Calu3 (cell line): ENCODE data around the gene RIPOR3. TPM values are rescaled to one million over a fixed set of nuclear protein-coding genes. Genes with fewer than 3 reads are reported as not detected.

Experiments used
- BruUV-seq: library from RNA; stranded (reverse); fragments of 400-500 nt; replicated peaks from 2 replicates; lab custom pipeline; 2021; lab: Mats Ljungman, UMichigan
- CTCF ChIA-PET: fragments of 300-600 bp; sonication (Branson Sonifier 250); formaldehyde crosslinking; loops from one replicate; lab custom pipeline; 2022; ENCODE audit warnings: antibody characterized with exemption; lab: Charles Lee
- DNase-seq: peaks from one replicate; pipeline ENCODE4 v3.0.0; 2022
- H3K27ac Mint-ChIP-seq: one replicate; pipeline ENCODE4 v1.8.0; 2022; ENCODE audit warnings: mixed read lengths; ENCODE audit not compliant: unreplicated experiment
- H3K27me3 Mint-ChIP-seq: one replicate; pipeline ENCODE4 v1.8.0; 2022; ENCODE audit warnings: mixed read lengths; ENCODE audit not compliant: unreplicated experiment
- H3K36me3 Mint-ChIP-seq: one replicate; pipeline ENCODE4 v1.8.0; 2022; ENCODE audit warnings: mild to moderate bottlenecking, moderate library complexity, mixed read lengths; ENCODE audit not compliant: insufficient read depth, unreplicated experiment
- H3K4me1 Mint-ChIP-seq: one replicate; pipeline ENCODE4 v1.8.0; 2022; ENCODE audit warnings: mild to moderate bottlenecking, low read depth, mixed read lengths; ENCODE audit not compliant: unreplicated experiment
- H3K4me3 Mint-ChIP-seq: one replicate; pipeline ENCODE4 v1.8.0; 2022; ENCODE audit warnings: mild to moderate bottlenecking, low read depth, moderate library complexity, mixed read lengths; ENCODE audit not compliant: unreplicated experiment
- H3K9me3 Mint-ChIP-seq: one replicate; pipeline ENCODE4 v1.8.0; 2022; ENCODE audit warnings: low read depth, mixed read lengths; ENCODE audit not compliant: unreplicated experiment
- CTCF ChIP-seq: fragments of 200-600 bp; IDR thresholded peaks from one replicate; pipeline ENCODE4 v1.8.0; 2022; ENCODE audit warnings: antibody characterized with exemption; ENCODE audit not compliant: unreplicated experiment
- intact Hi-C: fragments of 100-400 bp; cut with micrococcal nuclease; formaldehyde crosslinking; loops from one replicate; pipeline ENCODE4 v1.10.0; 2022; ENCODE audit not compliant: unreplicated experiment
- total RNA-seq: library from RNA; stranded (reverse); gene quantifications from 2 replicates; pipeline ENCODE4 v1.2.3, GENCODE V29; 2022

The RIPOR3 gene
- total RNA-seq, 1 experiment from 2014 or later, result 4.0 TPM

- Mint-ChIP-seq H3K4me1 (peaks cover 30% of the 10 kb centered on the region), H3K9me3 (no peaks in the 10 kb centered on the region), H3K36me3 (peaks cover 85% of the 10 kb centered on the region), H3K4me3 (no peak overlapping the region), H3K27ac (no peak overlapping the region), H3K27me3 (peaks cover 20% of the 10 kb centered on the region)
- DNase-seq, result no peak
- TF ChIP-seq CTCF, result no peak
- intact Hi-C loops, result no loop called here
- BruUV-seq, result no TSS peak
- CTCF ChIA-PET, result no interaction called here
These were observed 98.4 kb downstream of the RIPOR3 start for GRCh38 chr20:50593005-50593335.

- Mint-ChIP-seq H3K27me3 (peaks cover 20% of the 10 kb centered on the region), H3K4me1 (peaks cover 25% of the 10 kb centered on the region), H3K4me3 (no peak overlapping the region), H3K27ac (no peak overlapping the region), H3K36me3 (peaks cover 82% of the 10 kb centered on the region), H3K9me3 (no peaks in the 10 kb centered on the region)
- BruUV-seq, result no TSS peak
- DNase-seq, result no peak
- CTCF ChIA-PET, result no interaction called here
- no peak for TF ChIP-seq CTCF
- intact Hi-C loops, result no loop called here
These were observed 98.9 kb downstream of the RIPOR3 start for GRCh38 chr20:50592282-50593004.

- Mint-ChIP-seq H3K27me3 (peaks cover 9% of the 10 kb centered on the region), H3K27ac (peak overlapping the region; percentile 8), H3K4me1 (peaks cover 14% of the 10 kb centered on the region), H3K4me3 (no peak overlapping the region), H3K36me3 (peaks cover 76% of the 10 kb centered on the region), H3K9me3 (no peaks in the 10 kb centered on the region)
- intact Hi-C loops, result no loop called here
- no TSS peak for BruUV-seq
- no peak for DNase-seq
- CTCF ChIA-PET, result no interaction called here
- TF ChIP-seq CTCF, result no peak
These were observed 100.0 kb downstream of the RIPOR3 start for GRCh38 chr20:50591233-50591852.

GRCh38 chr20:50590348-50590664, 101.0 kb downstream of the RIPOR3 start:
- H3K4me3 Mint-ChIP-seq, result no peak overlapping the region
- CTCF ChIA-PET, result no interaction called here
- no TSS peak for BruUV-seq
- H3K27ac Mint-ChIP-seq, result no peak overlapping the region
- intact Hi-C loops, result no loop called here
- DNase-seq, result no peak
- peaks cover 66% of the 10 kb centered on the region for H3K36me3 Mint-ChIP-seq
- no peaks in the 10 kb centered on the region for H3K27me3 Mint-ChIP-seq
- no peaks in the 10 kb centered on the region for H3K9me3 Mint-ChIP-seq
- no peak for TF ChIP-seq CTCF
- H3K4me1 Mint-ChIP-seq, result peaks cover 3% of the 10 kb centered on the region
